Measurements from ENCODE around the gene PAXIP1. TPM values are rescaled to one million over a fixed set of nuclear protein-coding genes. Genes with fewer than 3 reads are reported as not detected.
"Not testable (repeated sequence)": the region's sequence is repeated elsewhere in the genome, so short reads cannot be mapped to it uniquely, and the experiment has no call there.

PAXIP1 gene
- total and polyA plus RNA-seq, 4 experiments from 2014 or later = 0.98 to 18.8 (median 9.2) TPM

- intact Hi-C loops (cut with micrococcal nuclease) = loop anchor here (1.0 to 5.0 kb wide), 8 partner anchors 25 to 1964 kb away; partner anchors contain the start of genes INSIG1, LMBR1 and PAXIP1
- peak overlapping the region; percentile 95 to 99 (median 98) for H3K27ac Mint-ChIP-seq
These were observed 74.6 kb downstream of the PAXIP1 start for GRCh38 chr7:154928136-154929005.

GRCh38 chr7:154927624-154928125, 75.2 kb downstream of the PAXIP1 start:
- Mint-ChIP-seq H3K4me3 (peak overlapping the region; percentile 91 to 98 (median 94)), H3K36me3 (peaks cover 5 to 11% of the 10 kb centered on the region in 2 donors), H3K4me1 (peaks cover 22 to 42% (median 32%) of the 10 kb centered on the region in 4 donors), H3K9me3 (peaks cover 0 to 2% (median 0%) of the 10 kb centered on the region in 8 donors), H3K27me3 (no peaks in the 10 kb centered on the region), H3K27ac (peak overlapping the region; percentile 95 to 99 (median 98))
- H3K27me3 ChIP-seq (ENCODE audit: insufficient read depth, low read length) = no peaks in the 10 kb centered on the region
- intact Hi-C loops (cut with micrococcal nuclease) = loop anchor here (1.0 to 5.0 kb wide), 16 partner anchors 14 to 1965 kb away; partner anchors contain the start of genes INSIG1, LMBR1, PAXIP1 and RNF32
- no peaks in the 10 kb centered on the region for H3K9me3 ChIP-seq (ENCODE audit: control insufficient read depth in 1 of 2, low read length in 2 of 2)
- CTCF ChIA-PET (ENCODE audit: partially characterized antibody) = interaction anchor here (0.7 to 5.1 kb wide), 56 partner anchors 9 to 1966 kb away, joined by 3 to 115 read pairs (median 4); partner anchors contain the start of genes LMBR1 and PAXIP1
- POLR2A ChIA-PET (ENCODE audit: partially characterized antibody) = interaction anchor here (1.1 to 2.9 kb wide), 13 partner anchors 14 to 417 kb away, joined by 3 to 46 read pairs (median 6); partner anchors contain the start of genes INSIG1 and PAXIP1
- peaks cover 25% of the 10 kb centered on the region for H3K4me1 ChIP-seq (ENCODE audit: insufficient read depth, low read length)
- peaks cover 4% of the 10 kb centered on the region for H3K36me3 ChIP-seq (ENCODE audit: insufficient read depth, low read length)
- DNase-seq = peak; percentile 76 to 84 (median 77)
- H3K27ac ChIP-seq (ENCODE audit: low read depth, low read length) = peak overlapping the region; percentile 85
- peak overlapping the region; percentile 74 to 89 for H3K4me3 ChIP-seq (ENCODE audit: low read length in 2 of 2)

More at GRCh38 chr7:154928136-154929005, 74.6 kb downstream of the PAXIP1 start:
- Mint-ChIP-seq H3K27me3 (no peaks in the 10 kb centered on the region), H3K4me1 (peaks cover 22 to 42% (median 32%) of the 10 kb centered on the region in 4 donors), H3K36me3 (peaks cover 7 to 14% of the 10 kb centered on the region in 2 donors), H3K9me3 (peaks cover 0 to 3% (median under 1%) of the 10 kb centered on the region in 8 donors), H3K4me3 (peak overlapping the region; percentile 91 to 98 (median 94))
- Histone ChIP-seq H3K27ac (ENCODE audit: low read depth, low read length) (peak overlapping the region; percentile 85), H3K36me3 (ENCODE audit: insufficient read depth, low read length) (peaks cover 4% of the 10 kb centered on the region), H3K27me3 (ENCODE audit: insufficient read depth, low read length) (no peaks in the 10 kb centered on the region), H3K9me3 (ENCODE audit: control insufficient read depth in 1 of 2, low read length in 2 of 2) (no peaks in the 10 kb centered on the region), H3K4me1 (ENCODE audit: insufficient read depth, low read length) (peaks cover 25% of the 10 kb centered on the region), H3K4me3 (ENCODE audit: low read length in 2 of 2) (peak overlapping the region; percentile 74 to 89)
- ChIA-PET CTCF (ENCODE audit: partially characterized antibody) (interaction anchor here (0.7 to 5.1 kb wide), 39 partner anchors 9 to 1965 kb away, joined by 3 to 115 read pairs (median 5); partner anchors contain the start of genes LMBR1 and PAXIP1), POLR2A (ENCODE audit: partially characterized antibody) (interaction anchor here (1.0 to 2.9 kb wide), 13 partner anchors 14 to 416 kb away, joined by 3 to 46 read pairs (median 6); partner anchors contain the start of genes INSIG1 and PAXIP1)
- DNase-seq = peak; percentile 75 to 96 (median 95)

- CTCF ChIA-PET (ENCODE audit: partially characterized antibody) = interaction anchor here (0.6 to 4.1 kb wide), 6 partner anchors 9 to 423 kb away, joined by 3 to 39 read pairs (median 4); no protein-coding TSS in a partner anchor
- H3K4me1 ChIP-seq (ENCODE audit: insufficient read depth, low read length); DNase-seq; H3K4me3 ChIP-seq (ENCODE audit: low read length in 2 of 2); H3K4me1 Mint-ChIP-seq; H3K27me3 ChIP-seq (ENCODE audit: insufficient read depth, low read length); POLR2A ChIA-PET (ENCODE audit: partially characterized antibody); H3K4me3 Mint-ChIP-seq; H3K9me3 ChIP-seq (ENCODE audit: control insufficient read depth in 1 of 2, low read length in 2 of 2); H3K27me3 Mint-ChIP-seq; H3K27ac ChIP-seq (ENCODE audit: low read depth, low read length); H3K36me3 Mint-ChIP-seq; H3K36me3 ChIP-seq (ENCODE audit: insufficient read depth, low read length); H3K9me3 Mint-ChIP-seq; H3K27ac Mint-ChIP-seq; intact Hi-C loops (cut with micrococcal nuclease): not testable (repeated sequence)
These were observed 80.5 kb downstream of the PAXIP1 start for GRCh38 chr7:154922472-154922871.

- Histone ChIP-seq H3K9me3 (ENCODE audit: control insufficient read depth in 1 of 2, low read length in 2 of 2) (no peaks in the 10 kb centered on the region), H3K27ac (ENCODE audit: low read depth, low read length) (no peak overlapping the region), H3K27me3 (ENCODE audit: insufficient read depth, low read length) (no peaks in the 10 kb centered on the region), H3K4me1 (ENCODE audit: insufficient read depth, low read length) (no peaks in the 10 kb centered on the region), H3K36me3 (ENCODE audit: insufficient read depth, low read length) (no peaks in the 10 kb centered on the region), H3K4me3 (ENCODE audit: low read length in 2 of 2) (no peak overlapping the region)
- H3K4me1 Mint-ChIP-seq = peaks cover 0 to 1% (median 0%) of the 10 kb centered on the region in 4 donors
- H3K27me3 Mint-ChIP-seq = peaks cover 8 to 15% of the 10 kb centered on the region in 2 donors
- H3K4me3 Mint-ChIP-seq = no peak overlapping the region
- peaks cover 0 to 2% (median 0%) of the 10 kb centered on the region in 8 donors for H3K9me3 Mint-ChIP-seq
- no peak overlapping the region for H3K27ac Mint-ChIP-seq
- H3K36me3 Mint-ChIP-seq = no peaks in the 10 kb centered on the region
- DNase-seq = no peak
- ChIA-PET POLR2A (ENCODE audit: partially characterized antibody) (no interaction called here), CTCF (ENCODE audit: partially characterized antibody) (interaction anchor here (1.0 to 1.7 kb wide), 3 partner anchors 8 to 34 kb away, joined by 3 to 7 read pairs (median 3); no protein-coding TSS in a partner anchor)
- intact Hi-C loops (cut with micrococcal nuclease) = no loop called here
These were observed 83.3 kb downstream of the PAXIP1 start for GRCh38 chr7:154919344-154920225.

DNA sequence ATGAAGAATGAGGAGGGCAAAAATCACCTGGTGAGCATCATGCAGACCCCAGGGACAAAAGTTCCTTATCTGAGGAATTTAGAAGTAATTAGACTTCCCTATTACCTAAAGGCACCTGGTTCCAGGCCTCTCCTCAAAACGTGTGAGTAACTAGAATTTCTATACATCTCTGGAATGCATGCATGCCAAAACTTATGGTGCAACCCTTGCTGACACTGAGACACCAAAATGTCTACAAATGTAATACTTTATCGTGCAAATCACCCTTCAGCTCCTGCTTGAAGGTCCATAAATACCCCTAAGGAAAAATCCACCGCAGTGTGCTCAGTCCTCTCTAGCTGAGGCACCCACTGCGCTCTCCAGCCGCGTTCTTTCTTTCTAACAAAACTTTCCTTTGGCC, 84.2 kb downstream of the PAXIP1 start:
- Mint-ChIP-seq H3K4me3 (no peak overlapping the region), H3K27ac (no peak overlapping the region), H3K4me1 (peaks cover 2 to 4% (median 3%) of the 10 kb centered on the region in 4 donors), H3K27me3 (peaks cover 8 to 17% of the 10 kb centered on the region in 2 donors), H3K36me3 (no peaks in the 10 kb centered on the region), H3K9me3 (peaks cover 0 to 2% (median 0%) of the 10 kb centered on the region in 8 donors)
- no peak for DNase-seq
- H3K27ac ChIP-seq (ENCODE audit: low read depth, low read length) = no peak overlapping the region
- intact Hi-C loops (cut with micrococcal nuclease) = no loop called here
- H3K36me3 ChIP-seq (ENCODE audit: insufficient read depth, low read length) = no peaks in the 10 kb centered on the region
- POLR2A ChIA-PET (ENCODE audit: partially characterized antibody) = no interaction called here
- no peaks in the 10 kb centered on the region for H3K9me3 ChIP-seq (ENCODE audit: control insufficient read depth in 1 of 2, low read length in 2 of 2)
- no peak overlapping the region for H3K4me3 ChIP-seq (ENCODE audit: low read length in 2 of 2)
- peaks cover 5% of the 10 kb centered on the region for H3K4me1 ChIP-seq (ENCODE audit: insufficient read depth, low read length)
- CTCF ChIA-PET (ENCODE audit: partially characterized antibody) = interaction anchor here (1.4 to 1.7 kb wide), 2 partner anchors 8 to 9 kb away, joined by 3 to 7 read pairs; no protein-coding TSS in a partner anchor
- H3K27me3 ChIP-seq (ENCODE audit: insufficient read depth, low read length) = no peaks in the 10 kb centered on the region

- Histone ChIP-seq H3K4me1 (ENCODE audit: insufficient read depth, low read length) (peaks cover 5% of the 10 kb centered on the region), H3K4me3 (ENCODE audit: low read length in 2 of 2) (no peak overlapping the region), H3K27me3 (ENCODE audit: insufficient read depth, low read length) (no peaks in the 10 kb centered on the region), H3K36me3 (ENCODE audit: insufficient read depth, low read length) (no peaks in the 10 kb centered on the region), H3K9me3 (ENCODE audit: control insufficient read depth in 1 of 2, low read length in 2 of 2) (no peaks in the 10 kb centered on the region), H3K27ac (ENCODE audit: low read depth, low read length) (no peak overlapping the region)
- peaks cover 0 to 2% (median 0%) of the 10 kb centered on the region in 8 donors for H3K9me3 Mint-ChIP-seq
- H3K27me3 Mint-ChIP-seq = peaks cover 9 to 18% of the 10 kb centered on the region in 2 donors
- intact Hi-C loops (cut with micrococcal nuclease) = no loop called here
- H3K36me3 Mint-ChIP-seq = no peaks in the 10 kb centered on the region
- DNase-seq = no peak
- ChIA-PET CTCF (ENCODE audit: partially characterized antibody) (interaction anchor here (1.4 to 1.7 kb wide), 2 partner anchors 7 to 9 kb away, joined by 3 to 7 read pairs; no protein-coding TSS in a partner anchor), POLR2A (ENCODE audit: partially characterized antibody) (no interaction called here)
- peaks cover 4 to 5% (median 4%) of the 10 kb centered on the region in 4 donors for H3K4me1 Mint-ChIP-seq
- H3K4me3 Mint-ChIP-seq = no peak overlapping the region
- no peak overlapping the region for H3K27ac Mint-ChIP-seq
These were observed 84.7 kb downstream of the PAXIP1 start for GRCh38 chr7:154918266-154918665.
